ENCODE data around the gene RPL39L.

RPL39L gene

DNA sequence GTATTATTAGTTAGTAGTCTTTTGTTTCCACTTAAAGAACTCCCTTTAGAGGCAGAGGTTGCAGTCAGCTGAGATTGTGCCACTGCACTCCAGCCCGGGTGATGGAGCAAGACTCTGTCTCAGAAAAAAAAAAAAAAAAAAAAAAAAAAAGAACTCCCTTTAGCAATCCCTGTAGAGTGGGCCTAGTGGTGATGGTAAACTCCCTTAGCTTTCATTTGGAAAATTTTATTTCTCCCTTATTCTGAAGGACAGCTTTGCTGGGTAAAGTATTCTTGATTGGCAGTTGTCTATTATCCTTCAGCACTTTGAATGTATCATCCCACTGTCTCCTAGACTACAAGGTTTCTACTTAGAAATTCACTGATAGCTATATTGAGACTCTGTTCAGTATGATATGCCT lies 46.0 kb downstream of the RPL39L start:
- no peak for DNase-seq

DNA sequence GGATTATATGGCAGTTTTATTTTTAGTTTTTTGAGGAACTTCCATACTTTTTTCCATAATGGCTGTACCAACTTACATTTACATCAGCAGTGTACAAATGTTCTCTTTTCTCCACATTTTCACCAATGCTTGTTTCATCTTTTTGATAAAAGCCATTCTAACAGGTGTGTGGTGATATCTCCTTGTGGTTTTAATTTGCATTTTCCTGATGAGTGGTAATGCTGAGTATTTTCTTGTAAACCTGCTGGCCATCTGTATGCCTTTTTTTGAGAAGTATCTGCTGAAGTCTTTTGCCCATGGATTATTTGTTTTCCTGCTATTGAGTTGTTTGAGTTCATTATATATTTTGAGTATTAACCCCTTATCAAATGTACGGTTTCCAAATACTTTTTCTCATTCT lies 50.6 kb downstream of the RPL39L start:
- DNase-seq: no peak

DNA sequence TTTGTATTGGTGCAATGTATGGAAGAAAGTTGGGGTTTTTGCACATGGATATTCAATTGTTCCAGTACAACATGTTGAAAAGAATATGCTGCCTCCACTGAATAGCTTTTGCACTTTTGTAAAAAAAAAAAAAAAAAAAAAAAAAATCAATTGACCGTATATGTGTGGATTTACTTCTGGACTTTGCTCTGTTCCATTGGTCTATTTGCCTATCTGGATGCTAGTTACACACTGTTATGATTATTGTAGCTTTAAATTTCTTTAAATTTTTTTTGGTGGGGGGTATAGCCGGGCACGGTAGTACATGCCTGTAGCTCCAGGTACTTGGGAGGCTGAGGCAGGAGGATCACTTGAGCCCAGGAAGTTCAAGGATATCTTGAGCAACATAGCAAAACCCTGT lies 52.5 kb downstream of the RPL39L start:
- no peak for DNase-seq

DNA sequence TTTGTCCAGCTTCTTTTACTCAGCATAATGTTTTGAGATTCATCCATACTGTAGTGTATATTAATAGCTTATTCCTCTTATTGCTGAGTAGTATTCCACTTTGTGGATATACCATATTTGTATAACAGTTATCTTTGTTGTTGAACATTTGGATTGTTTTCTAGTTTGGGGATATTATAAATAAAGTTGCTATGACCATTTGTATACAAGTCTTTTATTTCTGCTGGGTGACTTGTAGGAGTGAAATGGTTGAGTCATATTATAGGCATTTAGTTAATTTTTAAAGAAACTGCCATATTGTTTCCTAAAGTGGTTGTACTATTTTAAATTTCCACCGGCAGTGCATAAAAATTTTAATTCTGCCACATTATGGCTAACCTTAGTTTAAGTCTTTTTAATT lies 53.4 kb downstream of the RPL39L start:
- DNase-seq: no peak

DNA sequence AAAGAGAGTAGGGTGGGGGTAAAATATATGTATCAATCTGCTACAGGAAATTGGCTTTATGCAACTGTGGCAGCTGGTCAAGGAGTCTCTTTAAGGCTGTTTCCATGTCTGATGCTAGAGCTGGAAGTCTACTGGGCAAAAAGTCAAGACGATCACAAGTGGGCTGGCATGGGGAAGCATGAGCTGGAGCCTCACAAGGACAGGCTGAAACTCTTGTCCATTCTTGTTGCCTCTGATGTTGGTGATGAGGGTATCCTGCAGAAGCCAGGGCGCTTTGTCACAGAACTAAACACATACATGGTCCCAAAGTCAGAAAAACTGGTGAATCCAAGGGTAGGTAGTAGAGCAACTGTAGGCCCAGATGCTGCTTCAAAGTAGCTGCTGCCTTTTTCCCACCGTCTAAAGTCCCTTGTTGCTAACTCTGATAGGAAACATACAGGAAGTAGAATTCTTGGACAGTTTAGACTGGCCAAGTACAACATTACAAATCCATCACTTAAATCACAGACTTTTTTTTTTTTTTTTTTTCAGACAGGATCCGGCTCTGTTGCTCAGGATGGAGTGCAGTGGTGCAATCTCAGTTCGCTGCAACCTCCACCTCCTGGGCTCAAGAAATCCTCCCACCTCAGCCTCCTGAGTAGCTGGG lies 54.2 kb downstream of the RPL39L start:
- DNase-seq: no peak

DNA sequence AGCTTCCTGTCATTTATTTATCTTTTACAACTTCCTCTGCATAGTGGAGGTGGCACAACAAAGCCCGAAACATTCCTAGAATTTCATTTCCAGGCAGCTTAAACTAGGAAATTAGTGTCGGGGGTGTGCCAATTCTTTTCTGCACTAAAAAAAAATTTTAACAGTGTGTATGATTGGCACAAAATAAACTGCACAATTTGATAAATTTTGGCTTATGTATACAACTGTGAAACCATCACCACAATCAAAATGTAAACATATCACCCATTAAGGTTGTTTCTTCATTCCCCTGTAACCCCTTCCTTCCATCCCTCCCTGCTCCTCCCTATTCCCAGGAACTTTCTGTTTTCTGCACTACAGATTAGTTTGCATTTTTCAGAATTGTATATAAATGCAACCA lies 54.7 kb downstream of the RPL39L start:
- DNase-seq: no peak

DNA sequence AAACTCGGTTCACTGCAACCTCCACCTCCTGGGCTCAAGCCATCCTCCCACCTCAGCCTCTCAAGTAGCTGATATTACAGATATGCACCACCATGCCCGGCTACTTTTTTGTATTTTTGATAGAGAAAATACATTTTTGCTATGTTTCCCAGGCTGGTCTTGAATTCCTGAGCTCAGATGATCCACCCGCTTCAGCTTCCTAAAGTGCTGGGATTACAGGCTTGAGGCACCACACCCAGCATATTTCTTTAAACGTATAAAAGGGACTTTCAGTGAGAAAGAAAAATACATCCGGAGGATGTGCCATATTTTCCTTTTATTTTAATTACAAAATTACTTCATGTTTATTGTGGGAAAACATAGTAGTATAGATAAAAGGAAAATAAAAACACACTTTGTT lies 55.2 kb downstream of the RPL39L start:
- DNase-seq: no peak

DNA sequence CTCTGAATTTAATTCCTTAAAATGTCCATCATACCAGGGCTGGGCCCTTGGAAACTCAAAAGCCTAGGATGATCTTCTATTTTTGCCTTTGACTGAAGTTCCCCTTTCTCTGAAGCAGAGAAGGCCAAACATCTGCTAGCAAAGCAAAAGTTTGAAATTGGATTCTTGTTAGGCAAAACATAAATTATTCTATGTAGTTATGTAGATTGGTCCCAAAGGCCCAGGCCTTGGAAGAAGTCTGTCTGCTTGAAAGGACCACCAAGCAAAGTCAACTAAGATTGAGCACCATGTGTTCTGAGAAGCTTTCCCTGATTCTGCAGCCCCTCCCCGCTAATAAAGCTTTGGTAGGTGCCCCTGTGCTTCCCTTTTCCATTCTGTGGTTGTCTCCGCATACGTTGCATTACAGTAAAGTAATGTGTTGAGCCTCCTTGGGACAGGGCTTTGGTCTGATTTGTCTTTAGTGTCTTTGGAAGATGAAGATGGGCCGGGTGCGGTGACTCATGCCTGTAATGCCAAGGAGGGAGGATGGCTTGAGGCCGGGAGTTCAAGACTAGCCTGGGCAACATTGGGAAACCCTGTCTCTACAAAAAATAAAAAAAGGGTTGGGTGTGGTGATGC lies 56.4 kb downstream of the RPL39L start:
- no peak for DNase-seq

DNA sequence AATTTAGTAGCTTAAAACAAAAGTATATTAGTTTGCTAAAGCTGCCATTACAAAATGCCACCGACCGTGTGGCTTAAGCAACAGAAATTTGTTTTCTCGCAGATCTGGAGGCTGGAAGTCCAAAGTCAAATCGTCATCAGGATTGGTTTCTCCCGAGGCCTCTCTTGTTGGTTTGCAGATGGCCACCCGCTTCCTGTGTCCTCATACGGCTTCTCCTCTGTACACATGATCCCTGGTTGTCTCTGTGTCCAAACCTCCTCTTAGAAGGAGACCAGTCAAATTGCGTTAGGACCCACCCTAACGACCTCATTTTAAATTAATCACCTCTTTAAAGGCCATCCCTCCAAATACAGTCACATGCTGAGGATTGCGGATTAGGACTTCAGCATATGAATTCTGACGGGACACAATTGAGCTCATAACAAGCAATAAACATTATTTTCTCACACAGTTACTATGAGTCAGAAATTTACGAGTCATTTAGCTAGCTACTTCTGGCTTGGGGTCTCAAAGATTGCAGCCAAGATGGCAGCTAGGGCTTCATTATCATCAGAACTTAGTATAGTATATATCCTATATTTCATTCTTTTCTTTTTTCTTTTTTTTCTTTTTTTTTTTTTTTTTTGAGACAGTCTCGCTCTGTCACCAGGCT lies 58.4 kb downstream of the RPL39L start:
- no peak for DNase-seq

DNA sequence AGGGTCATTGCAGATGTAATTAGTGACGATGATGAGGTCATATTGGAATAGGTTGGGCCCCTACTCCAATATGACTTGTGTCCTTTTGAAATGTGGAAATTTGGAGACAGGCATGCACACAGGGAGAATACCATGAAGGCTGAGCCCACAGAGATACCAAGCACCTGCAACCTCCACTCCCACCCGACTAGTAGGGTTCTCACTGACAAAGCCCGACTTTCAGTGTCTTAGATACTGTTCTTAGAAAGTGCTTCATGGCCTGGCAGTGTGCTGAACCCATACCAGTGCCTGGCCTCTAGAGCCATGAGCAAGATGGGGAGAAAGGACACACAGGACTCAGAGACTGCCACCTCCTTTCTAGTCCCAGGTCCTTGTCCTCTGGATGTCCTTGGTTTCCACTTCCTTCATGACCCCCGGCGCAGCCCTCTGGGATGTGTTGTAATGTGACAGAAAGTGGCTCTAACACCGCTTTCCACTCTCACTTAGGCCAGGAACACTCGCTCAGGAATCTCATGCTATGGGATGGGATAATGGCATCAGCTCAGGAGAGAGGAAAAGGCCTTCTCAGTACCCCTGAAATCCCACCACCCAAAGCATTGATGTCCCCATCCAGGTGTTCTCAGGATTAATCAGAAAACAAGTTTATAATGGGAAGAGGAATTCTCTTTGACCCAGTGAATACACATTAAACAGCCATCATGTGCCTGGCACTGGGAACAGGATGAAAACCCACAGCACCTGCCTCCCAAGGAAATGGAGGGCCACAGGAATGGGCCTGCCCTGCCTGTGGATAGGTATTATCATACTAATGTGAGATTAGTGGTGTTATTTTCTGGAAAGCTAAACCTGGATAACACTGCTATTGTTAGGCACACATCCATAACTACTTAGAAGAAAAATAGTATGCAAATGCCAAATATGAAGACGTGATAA lies 59.9 kb downstream of the RPL39L start:
- DNase-seq: no peak

DNA sequence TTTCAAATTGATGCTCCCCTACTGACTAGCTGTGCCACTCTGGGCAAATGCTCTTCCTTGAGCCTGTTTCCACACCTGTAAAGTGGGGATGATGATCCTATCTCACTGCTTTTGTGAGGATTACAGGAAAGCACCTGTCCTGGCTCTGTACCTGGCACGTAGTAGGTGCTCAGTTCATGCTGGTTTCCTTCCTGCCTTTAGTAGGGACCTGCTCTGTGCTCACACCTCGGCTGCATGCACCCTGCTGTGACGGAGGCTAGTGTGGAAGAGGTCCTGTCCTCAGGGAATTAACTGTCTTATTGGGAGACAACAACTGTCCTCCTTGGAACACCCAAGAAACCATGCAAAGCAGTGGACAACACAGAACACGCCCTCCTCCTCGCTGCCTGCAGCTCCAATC lies 61.8 kb downstream of the RPL39L start:
- no peak for DNase-seq

DNA sequence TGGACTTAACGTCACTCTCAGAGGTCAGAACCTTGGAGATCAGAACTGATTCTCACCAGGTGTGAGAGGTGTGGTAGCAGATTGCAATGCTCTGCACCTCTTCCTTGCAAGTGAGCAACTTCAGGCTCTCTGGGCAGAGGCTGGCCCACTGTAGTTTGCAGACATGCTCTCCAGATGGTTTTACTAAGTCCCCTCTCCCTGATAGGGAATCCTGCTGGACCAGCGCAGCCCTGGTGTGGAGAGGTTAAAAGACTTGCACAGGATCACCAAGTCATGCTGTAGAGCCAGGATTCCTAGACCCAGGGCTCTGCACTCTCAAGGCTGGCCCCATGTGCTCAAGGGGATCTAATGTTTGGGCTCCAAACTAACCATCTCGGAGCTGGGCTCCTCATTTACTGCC lies 62.2 kb downstream of the RPL39L start:
- DNase-seq: no peak

DNA sequence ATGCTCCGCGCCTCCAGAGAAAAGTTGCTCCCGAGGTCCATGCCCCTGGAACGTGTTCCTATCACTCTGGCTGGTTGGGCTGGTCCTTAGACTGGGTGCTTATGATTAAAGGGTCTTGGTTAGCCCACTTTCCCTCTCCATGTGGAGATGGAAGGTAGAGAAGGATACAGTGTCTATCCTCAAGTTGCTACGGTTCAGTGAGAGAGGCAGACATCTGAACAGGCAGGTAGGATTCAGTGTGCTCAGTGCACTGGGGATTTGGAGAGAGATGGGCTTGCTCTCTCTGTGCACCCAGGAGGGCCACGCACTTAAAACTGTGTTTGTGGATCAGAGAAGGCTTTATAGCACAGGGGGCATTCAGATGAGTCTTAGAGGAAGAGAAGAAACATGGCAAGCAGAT lies 63.0 kb downstream of the RPL39L start:
- no peak for DNase-seq

DNA sequence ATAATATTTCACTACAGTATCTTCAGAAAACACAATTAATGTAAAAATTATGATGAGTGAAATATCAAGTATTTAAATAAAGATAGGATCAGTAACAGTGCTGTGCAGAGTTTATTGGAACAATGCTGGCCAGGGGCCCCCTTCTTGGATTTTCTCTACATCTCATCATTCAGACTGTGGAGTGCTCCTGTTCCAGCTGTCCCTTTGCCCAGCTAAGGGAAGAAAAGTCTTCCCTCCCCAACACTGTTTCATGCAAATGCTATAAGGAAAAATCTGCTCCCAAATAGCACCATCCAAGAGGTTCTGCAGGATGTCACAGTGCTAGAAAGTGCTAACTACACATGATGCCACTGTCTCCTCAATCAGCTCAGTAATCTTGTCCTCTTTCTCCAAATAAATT lies 64.5 kb downstream of the RPL39L start:
- no peak for DNase-seq

DNA sequence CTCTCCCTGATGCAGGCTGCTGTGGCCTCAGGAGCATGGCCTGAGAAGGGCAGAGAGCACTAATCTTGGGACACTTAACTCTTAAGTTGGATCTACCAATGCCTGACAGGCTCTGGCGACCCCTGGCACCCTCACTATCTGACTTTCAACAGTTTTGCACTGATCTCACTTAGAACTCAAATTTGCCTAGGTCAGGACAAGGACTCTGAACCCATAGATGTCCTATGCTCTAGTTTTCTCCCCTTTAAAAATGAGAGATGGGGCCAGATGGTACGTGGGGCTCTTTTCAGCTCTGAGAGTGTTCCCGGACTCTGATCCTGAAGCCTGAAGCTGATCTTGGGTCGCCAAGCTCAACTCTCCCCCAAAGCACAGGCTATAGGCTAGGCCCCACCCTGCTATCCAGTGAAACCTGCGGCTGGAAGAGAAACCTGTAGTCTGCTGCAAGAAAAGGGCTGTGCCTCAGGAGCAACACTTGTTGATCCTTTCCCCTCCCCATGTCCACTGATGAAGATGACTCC lies 65.7 kb downstream of the RPL39L start:
- no peak for DNase-seq

DNA sequence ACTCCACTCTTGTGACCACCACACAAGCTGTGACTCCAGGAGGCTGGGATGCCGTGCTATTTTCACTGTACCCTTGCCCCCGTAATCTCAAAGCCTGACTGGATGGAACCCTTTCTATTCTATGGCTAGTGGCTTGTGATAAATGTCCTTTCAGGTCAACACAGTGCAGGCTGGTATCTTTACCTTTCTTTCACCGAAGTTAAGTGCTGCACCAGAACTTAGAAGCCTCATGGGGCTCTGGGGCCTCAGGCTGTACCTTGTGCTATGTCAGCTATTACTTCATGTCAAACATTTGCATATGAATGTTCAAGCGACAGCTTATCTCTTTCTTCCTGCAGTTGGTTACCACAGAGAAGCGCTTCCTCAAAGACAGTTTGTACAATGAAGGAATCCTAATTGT lies 66.8 kb downstream of the RPL39L start:
- no peak for DNase-seq

DNA sequence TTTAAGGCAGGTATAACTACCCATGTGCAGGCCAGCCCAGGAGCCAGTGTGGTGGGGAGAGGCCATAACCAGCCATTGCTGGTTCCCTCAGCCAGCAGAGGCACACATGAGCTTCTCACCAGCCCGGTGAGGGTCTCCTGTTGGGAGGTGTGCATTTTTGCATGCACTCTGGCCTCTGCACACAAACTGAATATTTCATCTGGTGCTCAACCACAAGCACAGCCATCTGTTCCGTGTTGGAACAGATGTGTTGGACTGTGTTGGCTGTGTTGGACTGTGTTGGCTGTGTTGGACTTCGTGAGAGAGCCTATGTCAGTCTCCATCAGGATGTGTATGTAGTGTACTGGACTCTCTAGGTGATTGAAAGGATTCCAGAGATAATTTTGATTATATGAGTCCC lies 67.2 kb downstream of the RPL39L start:
- no peak for DNase-seq

Measured in C1 segment of cervical spinal cord (tissue), 14 donors.